A549 (cell line): ENCODE results near the gene CACNA2D4. TPM values are rescaled to one million over a fixed set of nuclear protein-coding genes. Genes with fewer than 3 reads are reported as not detected.

ENCODE experiments used
- ATAC-seq, 2 experiments: fragments of 200-7000 bp in 1 of 2; fragments of >200 bp in 1 of 2; cut with Nextera tagmentation in 1 of 2; cut with Tn5 transposase in 1 of 2; 3 replicates each; pipeline versions ENCODE4 v1.8.0 to v1.9.1; 2018 to 2020; ENCODE audit warnings: mild to moderate bottlenecking in 1 of 2, moderate library complexity in 1 of 2
- CTCF ChIA-PET: fragments of 300-600 bp; sonication (Branson Sonifier 250); formaldehyde crosslinking; extraction: SDS; loops from one replicate; lab custom pipeline; 2021; ENCODE audit warnings: antibody characterized with exemption, inconsistent platforms; lab: Yijun Ruan, JAX
- POLR2A ChIA-PET: fragments of 350-600 bp; formaldehyde crosslinking; extraction: SDS; loops from one replicate; lab custom pipeline; 2021; ENCODE audit warnings: antibody characterized with exemption, inconsistent platforms; lab: Yijun Ruan, JAX
- DNase-seq, 2 experiments: peaks; one replicate each; pipeline versions ENCODE4 v3.0.0 to v3.0.0-alpha.2; 2011 to 2016; ENCODE audit warnings: low read depth in 1 of 2, low spot score in 1 of 2
- FAIRE-seq: peaks from 2 replicates; lab custom pipeline; 2011; peaks lifted over from hg19 to GRCh38; lab: Jason Lieb, UNC
- H3K27ac ChIP-seq, 2 experiments: fragments of >200 bp; sonication (Bioruptor Twin); formaldehyde crosslinking; 3 replicates each; pipeline ENCODE4 v1.5.1; 2016 to 2017
- H3K4me1 ChIP-seq: fragments of >200 bp; sonication (Bioruptor Twin); formaldehyde crosslinking; 3 replicates; pipeline ENCODE4 v1.6.1; 2016
- H3K4me2 ChIP-seq: fragments of >200 bp; sonication (Bioruptor Twin); formaldehyde crosslinking; 3 replicates; pipeline ENCODE4 v1.6.1; 2016
- H3K4me3 ChIP-seq: fragments of >200 bp; sonication (Bioruptor Twin); formaldehyde crosslinking; 3 replicates; pipeline ENCODE4 v1.5.1; 2016
- H3K9me3 ChIP-seq: fragments of >200 bp; sonication (Bioruptor Twin); formaldehyde crosslinking; 3 replicates; pipeline ENCODE4 v1.6.1; 2016
- CBX2 ChIP-seq: fragments of 200-600 bp; sonication (generic); IDR thresholded peaks from 2 replicates; pipeline ENCODE4 v1.6.1; 2016; ENCODE audit warnings: low read depth, mild to moderate bottlenecking, borderline replicate concordance
- CEBPB ChIP-seq, 2 experiments: fragments of >200 bp in 1 of 2; sonication (Bioruptor Twin) in 1 of 2; formaldehyde crosslinking in 1 of 2; IDR thresholded peaks; 2 replicates each; pipeline ENCODE4 v1.6.1; 2012 to 2016
- FOSL2 ChIP-seq, 2 experiments: fragments of 450-650 bp in 1 of 2; fragments of >200 bp in 1 of 2; sonication (Bioruptor Twin) in 1 of 2; formaldehyde crosslinking; IDR thresholded peaks; 2 replicates each; pipeline versions ENCODE4 v1.5.0 to v1.6.1; 2016 to 2020; ENCODE audit warnings: mild to moderate bottlenecking in 1 of 2, moderate library complexity in 1 of 2
- JUN ChIP-seq, 2 experiments: fragments of >200 bp; sonication (Bioruptor Twin); formaldehyde crosslinking; IDR thresholded peaks; 2 replicates in 1 of 2; 3 replicates in 1 of 2; pipeline ENCODE4 v1.6.1; 2016 to 2017
- NPAS2 ChIP-seq: fragments of 250-450 bp; sonication (Bioruptor Pico); IDR thresholded peaks from 2 replicates; pipeline ENCODE4 v1.8.0; 2022; ENCODE audit warnings: mild to moderate bottlenecking, moderate library complexity, borderline replicate concordance
- PHF8 ChIP-seq: fragments of 200-600 bp; sonication (generic); IDR thresholded peaks from 2 replicates; pipeline ENCODE4 v1.6.1; 2016; ENCODE audit warnings: low read depth, mild to moderate bottlenecking, antibody characterized with exemption, moderate library complexity, borderline replicate concordance
- POLR2AphosphoS2 ChIP-seq: conservative IDR thresholded peaks from 2 replicates; pipeline ENCODE4 v1.6.1; 2012; ENCODE audit warnings: low read length, improper control_type of control experiment, inconsistent platforms
- RAD21 ChIP-seq, 2 experiments: fragments of >200 bp in 1 of 2; sonication (Bioruptor Twin) in 1 of 2; formaldehyde crosslinking in 1 of 2; IDR thresholded peaks in 1 of 2; conservative IDR thresholded peaks in 1 of 2; 2 replicates in 1 of 2; 3 replicates in 1 of 2; pipeline ENCODE4 v1.6.1; 2012 to 2018; ENCODE audit warnings: inconsistent platforms in 1 of 2
- RCOR1 ChIP-seq: fragments of 150-350 bp; IDR thresholded peaks from 2 replicates; pipeline ENCODE4 v1.6.1; 2014; ENCODE audit warnings: antibody characterized with exemption, low read length, low read depth
- SREBF2 ChIP-seq: fragments of 450-650 bp; IDR thresholded peaks from 2 replicates; pipeline ENCODE4 v1.6.1; 2014; ENCODE audit warnings: mild to moderate bottlenecking, moderate library complexity
- TFCP2L1 ChIP-seq: fragments of 250-450 bp; sonication (Bioruptor Pico); IDR thresholded peaks from 2 replicates; pipeline ENCODE4 v1.5.0; 2021; ENCODE audit warnings: mild to moderate bottlenecking
- ZNF302 ChIP-seq: fragments of 250-450 bp; sonication (Bioruptor Pico); IDR thresholded peaks from 2 replicates; pipeline ENCODE4 v1.9.0; 2021; ENCODE audit warnings: inconsistent platforms, mild to moderate bottlenecking, moderate library complexity
- ZSCAN20 ChIP-seq: fragments of 250-450 bp; sonication (Bioruptor Pico); IDR thresholded peaks from 2 replicates; pipeline ENCODE4 v1.8.0; 2022; ENCODE audit warnings: mild to moderate bottlenecking, moderate library complexity
- WGBS: methylation state at CpG from one replicate; pipeline ENCODE4 v1.1.6; 2017; ENCODE audit errors: missing lambda C conversion rate; 5-methylcytosine and 5-hydroxymethylcytosine counted together
- polyA plus RNA-seq, 4 experiments: library from polyadenylated mRNA; depleted of rRNA in 3 of 4; stranded (reverse); fragments of >200 nt; fragmentation: RNase III in 1 of 4; extraction: RNeasy Plus Mini Kit Qiagen cat#74134 plus additional on column Dnase treatment in 1 of 4; gene quantifications; 2 replicates in 3 of 4; 3 replicates in 1 of 4; pipeline ENCODE4 v1.2.3, GENCODE V29; 2011 to 2017
- TF ChIP-seq, protein P1 (sequence below): fragments of >200 bp; sonication (Bioruptor Twin); formaldehyde crosslinking; IDR thresholded peaks from 2 replicates; pipeline ENCODE4 v1.6.1; 2016
- TF ChIP-seq, protein P2 (sequence below): IDR thresholded peaks from 2 replicates; pipeline ENCODE4 v1.6.1; 2012
- TF ChIP-seq, protein P3 (sequence below): fragments of >200 bp; sonication (Bioruptor Twin); formaldehyde crosslinking; IDR thresholded peaks from 3 replicates; pipeline ENCODE4 v1.6.1; 2016
- TF ChIP-seq, protein P4 (sequence below): fragments of >200 bp; sonication (Bioruptor Twin); formaldehyde crosslinking; IDR thresholded peaks from 3 replicates; pipeline ENCODE4 v1.5.1; 2016
- TF ChIP-seq, protein P5 (sequence below): IDR thresholded peaks from 2 replicates; pipeline ENCODE4 v1.6.1; 2012

Gene CACNA2D4
- polyA plus RNA-seq, 2 of the 4 experiments (the other 2 are of a cell fraction) = not detected

DNA sequence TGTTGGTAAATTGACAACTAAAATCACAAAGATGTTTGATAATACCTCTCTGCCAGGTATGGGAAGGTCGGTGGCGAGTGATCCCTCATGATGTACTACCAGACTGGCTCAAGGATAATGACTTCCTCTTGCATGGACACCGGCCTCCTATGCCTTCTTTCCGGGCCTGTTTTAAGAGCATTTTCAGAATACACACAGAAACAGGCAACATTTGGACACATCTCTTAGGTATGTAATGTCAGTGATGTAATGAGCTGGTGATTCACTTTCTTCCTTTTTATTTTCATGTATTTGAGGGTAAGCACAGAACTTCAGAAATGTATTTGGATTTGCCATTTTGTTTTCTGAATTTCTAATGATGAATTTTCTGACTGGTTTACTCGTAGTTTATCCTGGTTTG lies 140.7 kb downstream of the CACNA2D4 start:
- CTCF ChIA-PET = no interaction called here
- ATAC-seq (no peak), DNase-seq (no peak), FAIRE-seq (no peak)
- Histone ChIP-seq H3K27ac (peak overlapping the region in 1 of 2 experiments; percentile 33; a peak in 3 of 6 replicates), H3K9me3 (no peaks in the 10 kb centered on the region), H3K4me2 (peak overlapping the region; percentile 0; the same call in 1 of the 3 replicates), H3K4me1 (peaks cover 32% of the 10 kb centered on the region), H3K4me3 (no peak overlapping the region)
- TF ChIP-seq ZSCAN20 (CRISPR knock-in tag) (no peak), CBX2 (no peak), CEBPB (IDR thresholded peaks at IDR 0.05) (no peak), POLR2AphosphoS2 (no peak), JUN (IDR thresholded peaks at IDR 0.05) (no peak), PHF8 (no peak), NPAS2 (CRISPR knock-in tag) (no peak), ZNF302 (CRISPR knock-in tag) (no peak)
- TF ChIP-seq, protein P1, sequence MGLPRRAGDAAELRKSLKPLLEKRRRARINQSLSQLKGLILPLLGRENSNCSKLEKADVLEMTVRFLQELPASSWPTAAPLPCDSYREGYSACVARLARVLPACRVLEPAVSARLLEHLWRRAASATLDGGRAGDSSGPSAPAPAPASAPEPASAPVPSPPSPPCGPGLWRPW = no peak
- TF ChIP-seq, protein P2, sequence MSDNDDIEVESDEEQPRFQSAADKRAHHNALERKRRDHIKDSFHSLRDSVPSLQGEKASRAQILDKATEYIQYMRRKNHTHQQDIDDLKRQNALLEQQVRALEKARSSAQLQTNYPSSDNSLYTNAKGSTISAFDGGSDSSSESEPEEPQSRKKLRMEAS = no peak
- TF ChIP-seq, protein P3, sequence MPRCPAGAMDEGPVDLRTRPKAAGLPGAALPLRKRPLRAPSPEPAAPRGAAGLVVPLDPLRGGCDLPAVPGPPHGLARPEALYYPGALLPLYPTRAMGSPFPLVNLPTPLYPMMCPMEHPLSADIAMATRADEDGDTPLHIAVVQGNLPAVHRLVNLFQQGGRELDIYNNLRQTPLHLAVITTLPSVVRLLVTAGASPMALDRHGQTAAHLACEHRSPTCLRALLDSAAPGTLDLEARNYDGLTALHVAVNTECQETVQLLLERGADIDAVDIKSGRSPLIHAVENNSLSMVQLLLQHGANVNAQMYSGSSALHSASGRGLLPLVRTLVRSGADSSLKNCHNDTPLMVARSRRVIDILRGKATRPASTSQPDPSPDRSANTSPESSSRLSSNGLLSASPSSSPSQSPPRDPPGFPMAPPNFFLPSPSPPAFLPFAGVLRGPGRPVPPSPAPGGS = no peak
- TF ChIP-seq, protein P4, sequence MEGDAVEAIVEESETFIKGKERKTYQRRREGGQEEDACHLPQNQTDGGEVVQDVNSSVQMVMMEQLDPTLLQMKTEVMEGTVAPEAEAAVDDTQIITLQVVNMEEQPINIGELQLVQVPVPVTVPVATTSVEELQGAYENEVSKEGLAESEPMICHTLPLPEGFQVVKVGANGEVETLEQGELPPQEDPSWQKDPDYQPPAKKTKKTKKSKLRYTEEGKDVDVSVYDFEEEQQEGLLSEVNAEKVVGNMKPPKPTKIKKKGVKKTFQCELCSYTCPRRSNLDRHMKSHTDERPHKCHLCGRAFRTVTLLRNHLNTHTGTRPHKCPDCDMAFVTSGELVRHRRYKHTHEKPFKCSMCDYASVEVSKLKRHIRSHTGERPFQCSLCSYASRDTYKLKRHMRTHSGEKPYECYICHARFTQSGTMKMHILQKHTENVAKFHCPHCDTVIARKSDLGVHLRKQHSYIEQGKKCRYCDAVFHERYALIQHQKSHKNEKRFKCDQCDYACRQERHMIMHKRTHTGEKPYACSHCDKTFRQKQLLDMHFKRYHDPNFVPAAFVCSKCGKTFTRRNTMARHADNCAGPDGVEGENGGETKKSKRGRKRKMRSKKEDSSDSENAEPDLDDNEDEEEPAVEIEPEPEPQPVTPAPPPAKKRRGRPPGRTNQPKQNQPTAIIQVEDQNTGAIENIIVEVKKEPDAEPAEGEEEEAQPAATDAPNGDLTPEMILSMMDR = no peak
- 67% methylated on average over 5 of the region's 5 CpGs for WGBS
- POLR2A ChIA-PET = no interaction called here

DNA sequence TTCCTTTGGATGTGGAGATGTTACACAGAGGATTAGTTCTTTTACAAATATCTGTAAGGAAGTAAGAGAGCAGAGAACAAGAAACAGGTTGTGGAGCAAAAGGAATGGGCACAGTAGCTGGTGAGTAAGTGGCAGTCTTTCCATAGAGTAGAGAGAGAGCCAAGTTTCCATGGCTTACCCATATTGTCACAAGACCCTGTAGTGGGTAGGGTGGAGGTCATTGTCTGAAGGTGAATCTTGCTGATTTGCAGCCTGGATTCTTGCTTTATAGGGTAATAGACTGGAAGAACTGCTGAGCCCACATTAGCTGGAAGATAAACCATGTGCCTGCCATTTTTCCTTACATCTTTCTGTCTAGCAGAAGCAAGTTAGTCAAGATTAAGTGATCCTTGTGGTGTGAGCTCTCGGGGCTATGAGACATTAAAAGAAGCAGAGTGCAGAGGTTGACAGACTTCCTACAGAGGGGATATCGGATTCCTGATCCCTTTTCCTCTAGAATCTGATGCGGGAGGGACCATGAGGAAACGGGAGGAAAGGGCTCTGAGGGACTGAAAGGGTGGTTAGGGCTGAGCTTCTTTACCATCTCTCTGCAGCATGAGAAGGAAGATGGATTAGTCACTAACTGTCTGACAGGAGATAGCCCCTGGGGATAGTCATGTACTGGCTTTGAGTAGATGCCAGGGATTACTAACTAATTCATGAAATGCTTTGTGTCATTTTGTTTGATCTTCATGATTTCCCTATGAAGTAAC lies 142.1 kb downstream of the CACNA2D4 start:
- H3K4me1 ChIP-seq = peaks cover 32% of the 10 kb centered on the region
- WGBS = 54% methylated on average over 4 of the region's 4 CpGs
- ATAC-seq = peak; percentile 87 to 93; a peak in 5 of 6 replicates
- peak overlapping the region; percentile 71 for H3K4me2 ChIP-seq
- POLR2A ChIA-PET = interaction anchor here (1.1 to 1.2 kb wide), 2 partner anchors 8 to 86 kb away, joined by 3 to 6 read pairs; no protein-coding TSS in a partner anchor
- no peaks in the 10 kb centered on the region for H3K9me3 ChIP-seq
- TF ChIP-seq, protein P5, sequence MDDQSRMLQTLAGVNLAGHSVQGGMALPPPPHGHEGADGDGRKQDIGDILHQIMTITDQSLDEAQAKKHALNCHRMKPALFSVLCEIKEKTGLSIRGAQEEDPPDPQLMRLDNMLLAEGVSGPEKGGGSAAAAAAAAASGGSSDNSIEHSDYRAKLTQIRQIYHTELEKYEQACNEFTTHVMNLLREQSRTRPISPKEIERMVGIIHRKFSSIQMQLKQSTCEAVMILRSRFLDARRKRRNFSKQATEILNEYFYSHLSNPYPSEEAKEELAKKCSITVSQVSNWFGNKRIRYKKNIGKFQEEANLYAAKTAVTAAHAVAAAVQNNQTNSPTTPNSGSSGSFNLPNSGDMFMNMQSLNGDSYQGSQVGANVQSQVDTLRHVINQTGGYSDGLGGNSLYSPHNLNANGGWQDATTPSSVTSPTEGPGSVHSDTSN = no peak
- TF ChIP-seq FOSL2 (IDR thresholded peaks at IDR 0.05) (no peak), FOSL2 (CRISPR knock-in tag; IDR thresholded peaks at IDR 0.05) (no peak), RCOR1 (no peak), SREBF2 (no peak), JUN (IDR thresholded peaks at IDR 0.05) (no peak), RAD21 (conservative IDR thresholded peaks at IDR 0.05 in 1 of 2, IDR thresholded peaks at IDR 0.05 in 1 of 2) (no peak), TFCP2L1 (no peak)
- TF ChIP-seq, protein P2 = no peak
- FAIRE-seq = peak; percentile 18
- CTCF ChIA-PET = interaction anchor here (0.8 to 2.8 kb wide), 12 partner anchors 9 to 164 kb away, joined by 3 to 23 read pairs (median 4); no protein-coding TSS in a partner anchor
- peak overlapping the region; percentile 37 to 67; a peak in 5 of 6 replicates for H3K27ac ChIP-seq
- no peak overlapping the region for H3K4me3 ChIP-seq
- peak; percentile 48 to 65 for DNase-seq
